ENCODE measurements around the gene LRMDA.

DNA sequence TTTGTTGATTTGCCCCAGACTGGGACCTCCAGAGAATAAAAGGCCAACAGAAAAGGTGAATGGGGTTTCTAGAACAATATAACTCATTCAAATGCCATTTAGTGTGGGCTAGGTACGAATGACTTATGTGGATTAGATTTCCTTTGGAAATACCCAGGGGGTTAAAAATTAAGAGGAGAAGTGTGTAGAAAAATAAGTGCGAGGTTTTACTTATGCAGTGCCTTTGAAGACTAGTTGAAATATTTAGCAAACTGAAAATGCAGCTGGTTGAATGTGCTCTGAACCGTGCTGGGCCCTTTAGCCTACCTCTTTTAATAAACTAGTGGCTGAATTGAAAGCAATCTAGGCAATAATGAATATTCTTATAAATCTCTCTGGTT is 180.6 kb downstream of the LRMDA start:
- TF ChIP-seq CTCF (IDR thresholded peaks at IDR 0.05) (no peak), POLR2A (IDR thresholded peaks at IDR 0.05) (no peak)
